GM18520 (cell line): ENCODE results near the gene PRXL2A.
"Not testable (repeated sequence)": the region's sequence is repeated elsewhere in the genome, so short reads cannot be mapped to it uniquely, and the experiment has no call there.

ENCODE experiments used
- ATAC-seq: cut with Tn5 transposase; IDR thresholded peaks from one replicate; pipeline ENCODE4 v1.9.1; 2021; ENCODE audit not compliant: unreplicated experiment

Gene PRXL2A

GRCh38 chr10:80410578-80411145 is 2.3 kb downstream of the PRXL2A start:
- no peak for ATAC-seq

- no peak for ATAC-seq
Observed at GRCh38 chr10:80411267-80411668, 2.9 kb downstream of the PRXL2A start.

GRCh38 chr10:80411681-80412220 is 3.4 kb downstream of the PRXL2A start:
- no peak for ATAC-seq

GRCh38 chr10:80412486-80412885 is 4.1 kb downstream of the PRXL2A start:
- no peak for ATAC-seq

GRCh38 chr10:80413271-80413996 is 5.1 kb downstream of the PRXL2A start:
- ATAC-seq: no peak

- no peak for ATAC-seq
Observed at GRCh38 chr10:80414142-80414895, 6.0 kb downstream of the PRXL2A start.

- no peak for ATAC-seq
Observed at GRCh38 chr10:80415734-80416478, 7.6 kb downstream of the PRXL2A start.

GRCh38 chr10:80416479-80417098 is 8.2 kb downstream of the PRXL2A start:
- no peak for ATAC-seq

- not testable (repeated sequence) for ATAC-seq
Observed at GRCh38 chr10:80417256-80417655, 8.9 kb downstream of the PRXL2A start.

- peak; percentile 8 for ATAC-seq
Observed at GRCh38 chr10:80421050-80421706, 12.8 kb downstream of the PRXL2A start.

GRCh38 chr10:80421707-80422536 is 13.6 kb downstream of the PRXL2A start:
- ATAC-seq: peak; percentile 89

- ATAC-seq: no peak
Observed at GRCh38 chr10:80425901-80426300, 17.6 kb downstream of the PRXL2A start.

- no peak for ATAC-seq
Observed at GRCh38 chr10:80427541-80427940, 19.2 kb downstream of the PRXL2A start.

GRCh38 chr10:80429521-80429973 is 21.2 kb downstream of the PRXL2A start:
- no peak for ATAC-seq

- ATAC-seq: no peak
Observed at GRCh38 chr10:80433134-80433533, 24.8 kb downstream of the PRXL2A start.

- no peak for ATAC-seq
Observed at GRCh38 chr10:80436446-80437098, 28.2 kb downstream of the PRXL2A start.

GRCh38 chr10:80437227-80437626 is 28.9 kb downstream of the PRXL2A start:
- no peak for ATAC-seq

- ATAC-seq: no peak
Observed at GRCh38 chr10:80441831-80442230, 33.5 kb downstream of the PRXL2A start.

GRCh38 chr10:80442879-80443278 is 34.5 kb downstream of the PRXL2A start:
- no peak for ATAC-seq
